GM19438 (cell line): ENCODE data around the gene VPS37C.

Experiments
- ATAC-seq: cut with Tn5 transposase; IDR thresholded peaks from one replicate; pipeline ENCODE4 v1.9.1; 2021; ENCODE audit warnings: low read depth; ENCODE audit not compliant: unreplicated experiment

The VPS37C gene

GRCh38 chr11:61155741-61156140 is 5.5 kb downstream of the VPS37C start:
- no peak for ATAC-seq

- no peak for ATAC-seq
Observed at GRCh38 chr11:61155312-61155711, 5.9 kb downstream of the VPS37C start.

GRCh38 chr11:61154528-61154927 is 6.7 kb downstream of the VPS37C start:
- no peak for ATAC-seq

GRCh38 chr11:61153593-61154095 is 7.6 kb downstream of the VPS37C start:
- no peak for ATAC-seq

- ATAC-seq: no peak
Observed at GRCh38 chr11:61152816-61153592, 8.2 kb downstream of the VPS37C start.

- no peak for ATAC-seq
Observed at GRCh38 chr11:61151545-61152252, 9.5 kb downstream of the VPS37C start.

GRCh38 chr11:61150706-61151544 is 10.3 kb downstream of the VPS37C start:
- ATAC-seq: no peak

- no peak for ATAC-seq
Observed at GRCh38 chr11:61149624-61150615, 11.3 kb downstream of the VPS37C start.

GRCh38 chr11:61147791-61148620 is 13.2 kb downstream of the VPS37C start:
- ATAC-seq: no peak

- ATAC-seq: no peak
Observed at GRCh38 chr11:61147271-61147670, 14.0 kb downstream of the VPS37C start.

- no peak for ATAC-seq
Observed at GRCh38 chr11:61146416-61146815, 14.8 kb downstream of the VPS37C start.

- no peak for ATAC-seq
Observed at GRCh38 chr11:61145228-61146005, 15.8 kb downstream of the VPS37C start.

- no peak for ATAC-seq
Observed at GRCh38 chr11:61144511-61145179, 16.6 kb downstream of the VPS37C start.

- ATAC-seq: no peak
Observed at GRCh38 chr11:61142424-61142823, 18.8 kb downstream of the VPS37C start.

- ATAC-seq: no peak
Observed at GRCh38 chr11:61141601-61142028, 19.6 kb downstream of the VPS37C start.

- no peak for ATAC-seq
Observed at GRCh38 chr11:61140416-61140815, 20.8 kb downstream of the VPS37C start.

GRCh38 chr11:61139387-61139786 is 21.8 kb downstream of the VPS37C start:
- no peak for ATAC-seq

GRCh38 chr11:61138935-61139334 is 22.3 kb downstream of the VPS37C start:
- no peak for ATAC-seq
